Uterus (tissue), 4 donors: ENCODE results near the gene SAP25. TPM values are rescaled to one million over a fixed set of nuclear protein-coding genes. Genes with fewer than 3 reads are reported as not detected.

Experiments
- DNase-seq, 2 donors: peaks; one replicate each; pipeline ENCODE4 v3.0.0-alpha.2; 2019 to 2020
- H3K27ac ChIP-seq, 2 donors: fragments of 200-600 bp; sonication (generic); 1 replicate in 1 of 2; 2 replicates in 1 of 2; pipeline ENCODE4 v1.5.1; 2016 to 2018
- H3K27me3 ChIP-seq, 2 donors: fragments of 200-600 bp; sonication (generic); one replicate each; pipeline ENCODE4 v1.5.1; 2018 to 2019; ENCODE audit warnings: control low read depth in 1 of 2
- H3K36me3 ChIP-seq, 2 donors: fragments of 200-600 bp; sonication (generic); one replicate each; pipeline ENCODE4 v1.5.1; 2019; ENCODE audit warnings: control low read depth in 1 of 2
- H3K4me1 ChIP-seq, 2 donors: fragments of 200-600 bp; sonication (generic); one replicate each; pipeline ENCODE4 v1.5.1; 2018 to 2019; ENCODE audit warnings: control low read depth in 1 of 2
- H3K4me3 ChIP-seq, 2 donors: fragments of 200-600 bp; sonication (generic); 1 replicate in 1 of 2; 2 replicates in 1 of 2; pipeline ENCODE4 v1.5.1; 2018 to 2019; ENCODE audit warnings: mild to moderate bottlenecking in 1 of 2
- H3K9me3 ChIP-seq, 2 donors: fragments of 200-600 bp; sonication (generic); one replicate each; pipeline ENCODE4 v1.5.1; 2019; ENCODE audit warnings: control low read depth in 1 of 2
- POLR2A ChIP-seq, 2 donors: fragments of 450-650 bp; IDR thresholded peaks; one replicate each; pipeline ENCODE4 v1.6.1; 2016; ENCODE audit warnings: antibody characterized with exemption in 2 of 2, mild to moderate bottlenecking in 1 of 2, moderate library complexity in 1 of 2
- intact Hi-C: fragments of 100-400 bp; cut with DNase I; formaldehyde crosslinking; loops from one replicate; pipeline ENCODE4 v1.15.1; 2023; ENCODE audit warnings: low total_unique reads
- total RNA-seq, 4 donors: library from RNA; depleted of rRNA in 3 of 4; stranded (reverse); fragments of >200 nt in 3 of 4; gene quantifications; one replicate each; pipeline versions ENCODE4 v1.1.0 to v1.2.4, GENCODE V29; 2014 to 2023
- TF ChIP-seq, protein P1 (sequence below), 4 experiments: fragments of 200-600 bp in 2 of 4; fragments of 450-650 bp in 2 of 4; sonication (generic) in 2 of 4; IDR thresholded peaks; one replicate each; pipeline ENCODE4 v1.5.1; 2016 to 2019; ENCODE audit warnings: antibody characterized with exemption in 4 of 4, mild to moderate bottlenecking in 2 of 4, moderate library complexity in 1 of 4
- donor health status: DM: yes; HTN: yes; CAD: no.

The SAP25 gene
- total RNA-seq, 4 donors from 2014 or later = 0.69 to 6.0 TPM; not detected in 2

GRCh38 chr7:100598425-100598824 lies 24.7 kb upstream of the SAP25 start:
- no peak for TF ChIP-seq POLR2A (IDR thresholded peaks at IDR 0.05)
- TF ChIP-seq, protein P1, sequence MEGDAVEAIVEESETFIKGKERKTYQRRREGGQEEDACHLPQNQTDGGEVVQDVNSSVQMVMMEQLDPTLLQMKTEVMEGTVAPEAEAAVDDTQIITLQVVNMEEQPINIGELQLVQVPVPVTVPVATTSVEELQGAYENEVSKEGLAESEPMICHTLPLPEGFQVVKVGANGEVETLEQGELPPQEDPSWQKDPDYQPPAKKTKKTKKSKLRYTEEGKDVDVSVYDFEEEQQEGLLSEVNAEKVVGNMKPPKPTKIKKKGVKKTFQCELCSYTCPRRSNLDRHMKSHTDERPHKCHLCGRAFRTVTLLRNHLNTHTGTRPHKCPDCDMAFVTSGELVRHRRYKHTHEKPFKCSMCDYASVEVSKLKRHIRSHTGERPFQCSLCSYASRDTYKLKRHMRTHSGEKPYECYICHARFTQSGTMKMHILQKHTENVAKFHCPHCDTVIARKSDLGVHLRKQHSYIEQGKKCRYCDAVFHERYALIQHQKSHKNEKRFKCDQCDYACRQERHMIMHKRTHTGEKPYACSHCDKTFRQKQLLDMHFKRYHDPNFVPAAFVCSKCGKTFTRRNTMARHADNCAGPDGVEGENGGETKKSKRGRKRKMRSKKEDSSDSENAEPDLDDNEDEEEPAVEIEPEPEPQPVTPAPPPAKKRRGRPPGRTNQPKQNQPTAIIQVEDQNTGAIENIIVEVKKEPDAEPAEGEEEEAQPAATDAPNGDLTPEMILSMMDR (IDR thresholded peaks at IDR 0.05) = no peak
- DNase-seq = no peak
- peaks cover 0 to 6% of the 10 kb centered on the region in 2 donors for H3K4me1 ChIP-seq
- H3K27me3 ChIP-seq = no peaks in the 10 kb centered on the region
- H3K9me3 ChIP-seq = no peaks in the 10 kb centered on the region
- no peak overlapping the region for H3K4me3 ChIP-seq
- H3K36me3 ChIP-seq = no peaks in the 10 kb centered on the region
- intact Hi-C loops = no loop called here
- no peak overlapping the region for H3K27ac ChIP-seq

DNA sequence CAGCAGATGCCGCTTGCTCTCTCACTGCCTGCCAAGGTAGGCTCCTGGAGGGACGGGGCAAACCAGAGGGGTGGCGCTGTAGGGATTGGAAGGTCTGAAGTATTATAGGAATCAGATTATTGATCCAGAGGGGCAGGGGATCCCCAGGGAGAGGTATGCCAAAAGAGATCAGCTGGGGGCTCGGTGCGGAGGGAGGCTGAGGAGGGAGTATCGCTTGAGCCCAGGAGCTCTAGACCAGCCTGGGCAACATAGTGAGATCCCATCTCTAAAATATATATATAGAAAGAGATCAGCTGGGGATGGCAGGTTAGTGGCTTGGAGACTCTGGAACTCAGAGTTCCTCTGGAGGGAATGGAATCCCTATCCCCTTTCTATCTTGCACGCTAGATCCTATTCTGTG lies 21.5 kb upstream of the SAP25 start:
- Histone ChIP-seq H3K27me3 (no peaks in the 10 kb centered on the region), H3K4me1 (no peaks in the 10 kb centered on the region), H3K9me3 (no peaks in the 10 kb centered on the region), H3K4me3 (no peak overlapping the region), H3K27ac (no peak overlapping the region), H3K36me3 (no peaks in the 10 kb centered on the region)
- DNase-seq = no peak
- intact Hi-C loops = no loop called here
- TF ChIP-seq POLR2A (IDR thresholded peaks at IDR 0.05) = no peak
- TF ChIP-seq, protein P1 (IDR thresholded peaks at IDR 0.05) = no peak

- Histone ChIP-seq H3K27me3 (no peaks in the 10 kb centered on the region), H3K36me3 (no peaks in the 10 kb centered on the region), H3K27ac (no peak overlapping the region), H3K4me3 (no peak overlapping the region), H3K9me3 (no peaks in the 10 kb centered on the region), H3K4me1 (no peaks in the 10 kb centered on the region)
- no peak for DNase-seq
- intact Hi-C loops = no loop called here
- no peak for TF ChIP-seq POLR2A (IDR thresholded peaks at IDR 0.05)
These were observed 17.9 kb upstream of the SAP25 start for GRCh38 chr7:100591596-100591995.

DNA sequence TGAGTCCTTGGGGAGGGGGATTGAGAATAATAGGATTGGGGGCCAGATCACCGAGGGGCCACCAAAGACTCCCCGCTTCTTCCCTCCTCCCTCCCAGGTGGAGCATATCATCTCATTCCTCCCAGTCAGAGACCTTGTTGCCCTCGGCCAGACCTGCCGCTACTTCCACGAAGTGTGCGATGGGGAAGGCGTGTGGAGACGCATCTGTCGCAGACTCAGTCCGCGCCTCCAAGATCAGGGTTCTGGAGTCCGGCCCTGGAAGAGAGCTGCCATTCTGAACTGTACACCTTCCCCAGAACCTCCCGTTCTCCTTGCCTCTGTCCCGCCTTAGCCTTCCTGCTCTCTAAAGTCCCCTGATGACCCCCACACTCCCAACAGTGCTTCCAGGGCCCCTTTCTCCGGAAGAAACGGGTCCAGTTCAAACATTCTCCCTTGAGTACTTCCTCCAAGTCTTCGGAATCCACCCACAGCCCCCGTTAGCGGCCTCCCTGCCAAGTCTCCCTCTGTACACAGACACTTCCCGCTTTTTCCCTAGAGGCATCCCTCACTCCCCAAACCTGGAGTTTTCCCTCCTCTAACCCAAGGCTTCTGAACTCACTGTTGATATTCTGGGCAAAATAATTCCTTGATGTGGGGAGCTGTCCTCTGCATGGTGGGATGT lies 16.5 kb upstream of the SAP25 start:
- Histone ChIP-seq H3K27ac (peak overlapping the region; percentile 57 to 66), H3K9me3 (no peaks in the 10 kb centered on the region), H3K27me3 (no peaks in the 10 kb centered on the region), H3K4me1 (peaks cover 0 to 1% of the 10 kb centered on the region in 2 donors), H3K4me3 (no peak overlapping the region), H3K36me3 (no peaks in the 10 kb centered on the region)
- intact Hi-C loops = no loop called here
- TF ChIP-seq POLR2A (IDR thresholded peaks at IDR 0.05) = no peak
- TF ChIP-seq, protein P1 (IDR thresholded peaks at IDR 0.05) = no peak
- DNase-seq = peak in 1 of 2 donors; percentile 52

DNA sequence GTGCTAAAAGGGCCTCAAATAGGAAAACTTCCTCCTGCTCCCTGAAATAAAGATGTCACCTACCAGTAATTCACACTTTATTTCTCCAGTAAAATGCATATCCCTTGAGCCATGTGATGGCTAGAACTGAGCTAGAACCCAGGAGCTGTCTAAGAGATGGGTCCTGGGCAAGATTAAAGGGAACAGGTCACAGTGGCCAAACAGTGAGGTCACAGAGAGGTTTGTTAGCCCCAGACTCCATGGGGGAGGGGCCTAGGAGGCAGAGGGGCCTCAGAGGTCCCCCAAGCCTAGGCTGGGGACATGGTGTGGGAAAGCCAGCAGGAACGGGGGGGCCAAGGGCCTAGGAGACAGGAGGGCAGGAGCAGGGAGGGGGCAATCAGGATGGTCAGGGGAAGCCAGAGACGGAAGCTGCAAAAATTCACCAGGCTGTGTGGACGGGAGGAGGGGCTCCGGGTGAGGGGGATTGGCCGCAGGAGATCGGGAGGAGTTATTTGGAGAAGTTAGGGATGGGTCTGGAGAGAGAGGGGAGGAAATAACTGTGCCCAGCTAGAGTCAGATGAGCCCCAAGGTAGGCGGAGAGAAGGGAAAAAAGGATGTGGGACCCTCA lies 15.7 kb upstream of the SAP25 start:
- DNase-seq = no peak
- peak overlapping the region; percentile 57 to 66 for H3K27ac ChIP-seq
- H3K4me1 ChIP-seq = peaks cover 4 to 9% of the 10 kb centered on the region in 2 donors
- no peak for TF ChIP-seq POLR2A (IDR thresholded peaks at IDR 0.05)
- TF ChIP-seq, protein P1 (IDR thresholded peaks at IDR 0.05) = no peak
- intact Hi-C loops = loop anchor here (10.0 kb wide), 1 partner anchor 85 kb away; the partner anchor contains the start of gene GNB2
- no peaks in the 10 kb centered on the region for H3K36me3 ChIP-seq
- no peaks in the 10 kb centered on the region for H3K9me3 ChIP-seq
- H3K27me3 ChIP-seq = no peaks in the 10 kb centered on the region
- H3K4me3 ChIP-seq = no peak overlapping the region
